NCI-H446 (cell line): ENCODE data around the gene XPR1.
A peak's percentile ranks its signal among the peaks of the same experiment; 100 is the strongest.

Experiments
- DNase-seq, 2 experiments: peaks; one replicate each; lab custom pipeline; 2025; lab: John Stamatoyannopoulos, UW

XPR1 gene

GRCh38 chr1:180892272-180892671 lies 260.4 kb downstream of the XPR1 start:
- no peak for DNase-seq

GRCh38 chr1:180892675-180893074 lies 260.9 kb downstream of the XPR1 start:
- no peak for DNase-seq

GRCh38 chr1:180893614-180894013 lies 261.8 kb downstream of the XPR1 start:
- no peak for DNase-seq

GRCh38 chr1:180896161-180896560 lies 264.3 kb downstream of the XPR1 start:
- DNase-seq = no peak

GRCh38 chr1:180898441-180899219 lies 266.8 kb downstream of the XPR1 start:
- DNase-seq = no peak

GRCh38 chr1:180899262-180899661 lies 267.4 kb downstream of the XPR1 start:
- DNase-seq = no peak

- no peak for DNase-seq
Measured at GRCh38 chr1:180901076-180901990, 269.5 kb downstream of the XPR1 start.

- DNase-seq = no peak
Measured at GRCh38 chr1:180902541-180902940, 270.7 kb downstream of the XPR1 start.

- no peak for DNase-seq
Measured at GRCh38 chr1:180905927-180906326, 274.1 kb downstream of the XPR1 start.

- DNase-seq = no peak
Measured at GRCh38 chr1:180906511-180906910, 274.7 kb downstream of the XPR1 start.

GRCh38 chr1:180907313-180908055 lies 275.7 kb downstream of the XPR1 start:
- no peak for DNase-seq

- no peak for DNase-seq
Measured at GRCh38 chr1:180908074-180908765, 276.4 kb downstream of the XPR1 start.

- no peak for DNase-seq
Measured at GRCh38 chr1:180909005-180909414, 277.2 kb downstream of the XPR1 start.

- DNase-seq = no peak
Measured at GRCh38 chr1:180909462-180909976, 277.7 kb downstream of the XPR1 start.

- DNase-seq = peak; percentile 26 to 37
Measured at GRCh38 chr1:180911640-180912191, 279.9 kb downstream of the XPR1 start.

- DNase-seq = no peak
Measured at GRCh38 chr1:180912211-180912800, 280.5 kb downstream of the XPR1 start.

GRCh38 chr1:180912801-180913565 lies 281.2 kb downstream of the XPR1 start, which contains the start of gene KIAA1614:
Gene KIAA1614, plus strand, starts transcription at chr1:180912897. Its CDS starts 347 bp downstream, at chr1:180913244.
- DNase-seq = no peak

GRCh38 chr1:180915426-180915965 lies 283.7 kb downstream of the XPR1 start:
- no peak for DNase-seq

- DNase-seq = no peak
Measured at GRCh38 chr1:180916012-180916770, 284.4 kb downstream of the XPR1 start.
